HEK293 (cell line): ENCODE measurements around the gene SHC4.

Experiments used
- ATF2 ChIP-seq: fragments of 450-650 bp; formaldehyde crosslinking; IDR thresholded peaks from 2 replicates; pipeline ENCODE4 v1.5.1; 2016; ENCODE audit warnings: missing biosample characterization, missing genetic modification characterization, low read depth
- BCL11A ChIP-seq: fragments of 450-650 bp; formaldehyde crosslinking; IDR thresholded peaks from 2 replicates; pipeline ENCODE4 v1.5.1; 2016; ENCODE audit warnings: low read depth, missing biosample characterization, missing genetic modification characterization
- BCL6B ChIP-seq: fragments of 450-650 bp; formaldehyde crosslinking; IDR thresholded peaks from 2 replicates; pipeline ENCODE4 v1.5.1; 2017; ENCODE audit warnings: missing biosample characterization, missing genetic modification characterization
- GLIS1 ChIP-seq: fragments of 450-650 bp; formaldehyde crosslinking; IDR thresholded peaks from 2 replicates; pipeline ENCODE4 v1.5.1; 2016; ENCODE audit warnings: missing biosample characterization, missing genetic modification characterization
- KLF8 ChIP-seq: fragments of 450-650 bp; formaldehyde crosslinking; IDR thresholded peaks from 2 replicates; pipeline ENCODE4 v1.5.1; 2016; ENCODE audit warnings: missing biosample characterization, missing genetic modification characterization
- OVOL3 ChIP-seq: fragments of 450-650 bp; formaldehyde crosslinking; IDR thresholded peaks from 2 replicates; pipeline ENCODE4 v1.5.1; 2016; ENCODE audit warnings: missing biosample characterization, missing genetic modification characterization
- SP7 ChIP-seq: fragments of 450-650 bp; formaldehyde crosslinking; IDR thresholded peaks from 2 replicates; pipeline ENCODE4 v1.5.1; 2016; ENCODE audit warnings: missing biosample characterization, missing genetic modification characterization
- ZBTB26 ChIP-seq: fragments of 450-650 bp; formaldehyde crosslinking; optimal IDR thresholded peaks from 2 replicates; pipeline ENCODE3; 2016; ENCODE audit warnings: missing biosample characterization, mild to moderate bottlenecking, missing genetic modification characterization
- ZEB2 ChIP-seq: fragments of 450-650 bp; formaldehyde crosslinking; IDR thresholded peaks from 2 replicates; pipeline ENCODE4 v1.5.1; 2016; ENCODE audit warnings: missing biosample characterization, missing genetic modification characterization
- ZFP3 ChIP-seq: fragments of 450-650 bp; formaldehyde crosslinking; IDR thresholded peaks from 2 replicates; pipeline ENCODE4 v1.5.1; 2016; ENCODE audit warnings: low read depth, missing biosample characterization, missing genetic modification characterization
- ZNF10 ChIP-seq: fragments of 450-650 bp; formaldehyde crosslinking; IDR thresholded peaks from 2 replicates; pipeline ENCODE4 v1.5.1; 2017; ENCODE audit warnings: missing biosample characterization, missing genetic modification characterization
- ZNF114 ChIP-seq: fragments of 450-650 bp; formaldehyde crosslinking; IDR thresholded peaks from 2 replicates; pipeline ENCODE4 v1.5.0; 2017; ENCODE audit warnings: missing biosample characterization, missing genetic modification characterization
- ZNF132 ChIP-seq: fragments of 450-650 bp; formaldehyde crosslinking; IDR thresholded peaks from 2 replicates; pipeline ENCODE4 v1.5.1; 2017; ENCODE audit warnings: missing biosample characterization, missing genetic modification characterization, borderline replicate concordance
- ZNF133 ChIP-seq: fragments of 450-650 bp; formaldehyde crosslinking; IDR thresholded peaks from 2 replicates; pipeline ENCODE4 v1.5.1; 2016; ENCODE audit warnings: missing biosample characterization, missing genetic modification characterization
- ZNF155 ChIP-seq: fragments of 450-650 bp; formaldehyde crosslinking; IDR thresholded peaks from 2 replicates; pipeline ENCODE4 v1.5.1; 2016; ENCODE audit warnings: missing biosample characterization, missing genetic modification characterization
- ZNF16 ChIP-seq: fragments of 450-650 bp; formaldehyde crosslinking; IDR thresholded peaks from 2 replicates; pipeline ENCODE4 v1.5.1; 2016; ENCODE audit warnings: low read depth, missing biosample characterization, missing genetic modification characterization
- ZNF214 ChIP-seq: fragments of 450-650 bp; formaldehyde crosslinking; IDR thresholded peaks from 2 replicates; pipeline ENCODE4 v1.5.1; 2017; ENCODE audit warnings: missing biosample characterization, mild to moderate bottlenecking, missing genetic modification characterization, borderline replicate concordance
- ZNF335 ChIP-seq: fragments of 450-650 bp; formaldehyde crosslinking; conservative IDR thresholded peaks from 2 replicates; pipeline ENCODE4 v1.5.1; 2016; ENCODE audit warnings: missing biosample characterization, missing genetic modification characterization
- ZNF404 ChIP-seq: fragments of 450-650 bp; formaldehyde crosslinking; IDR thresholded peaks from 2 replicates; pipeline ENCODE4 v1.5.1; 2017; ENCODE audit warnings: missing biosample characterization, missing genetic modification characterization
- ZNF544 ChIP-seq: fragments of 450-650 bp; formaldehyde crosslinking; IDR thresholded peaks from 2 replicates; pipeline ENCODE4 v1.5.0; 2017; ENCODE audit warnings: missing biosample characterization, missing genetic modification characterization
- ZNF549 ChIP-seq: fragments of 450-650 bp; IDR thresholded peaks from 2 replicates; pipeline ENCODE4 v1.5.1; 2018; ENCODE audit warnings: missing biosample characterization, missing genetic modification characterization, mild to moderate bottlenecking, inconsistent platforms, moderate library complexity
- ZNF560 ChIP-seq: fragments of 450-650 bp; formaldehyde crosslinking; IDR thresholded peaks from 2 replicates; pipeline ENCODE4 v1.5.1; 2017; ENCODE audit warnings: missing biosample characterization, missing genetic modification characterization, borderline replicate concordance
- ZNF561 ChIP-seq: fragments of 450-650 bp; IDR thresholded peaks from 2 replicates; pipeline ENCODE4 v1.5.1; 2018; ENCODE audit warnings: missing biosample characterization, missing genetic modification characterization, borderline replicate concordance
- ZNF623 ChIP-seq: fragments of 450-650 bp; formaldehyde crosslinking; IDR thresholded peaks from 2 replicates; pipeline ENCODE4 v1.5.1; 2016; ENCODE audit warnings: missing biosample characterization, missing genetic modification characterization
- ZNF747 ChIP-seq: fragments of 450-650 bp; formaldehyde crosslinking; IDR thresholded peaks from 2 replicates; pipeline ENCODE4 v1.5.1; 2016; ENCODE audit warnings: missing biosample characterization, missing genetic modification characterization
- ZXDB ChIP-seq: fragments of 450-650 bp; formaldehyde crosslinking; IDR thresholded peaks from 2 replicates; pipeline ENCODE4 v1.5.1; 2016; ENCODE audit warnings: missing biosample characterization, missing genetic modification characterization
- TF ChIP-seq, protein P1 (sequence below): fragments of 450-650 bp; formaldehyde crosslinking; IDR thresholded peaks from 2 replicates; pipeline ENCODE4 v1.5.1; 2016; ENCODE audit warnings: missing biosample characterization, missing genetic modification characterization, borderline replicate concordance
- TF ChIP-seq, protein P2 (sequence below): fragments of 450-650 bp; formaldehyde crosslinking; IDR thresholded peaks from 2 replicates; pipeline ENCODE4 v1.5.1; 2016; ENCODE audit warnings: missing biosample characterization, missing genetic modification characterization
- TF ChIP-seq, protein P3 (sequence below): fragments of 450-650 bp; formaldehyde crosslinking; IDR thresholded peaks from 2 replicates; pipeline ENCODE4 v1.5.1; 2016; ENCODE audit warnings: missing biosample characterization, missing genetic modification characterization
- TF ChIP-seq, protein P4 (sequence below): fragments of 450-650 bp; formaldehyde crosslinking; IDR thresholded peaks from 2 replicates; pipeline ENCODE4 v1.5.1; 2016; ENCODE audit warnings: missing biosample characterization, missing genetic modification characterization

The SHC4 gene

DNA sequence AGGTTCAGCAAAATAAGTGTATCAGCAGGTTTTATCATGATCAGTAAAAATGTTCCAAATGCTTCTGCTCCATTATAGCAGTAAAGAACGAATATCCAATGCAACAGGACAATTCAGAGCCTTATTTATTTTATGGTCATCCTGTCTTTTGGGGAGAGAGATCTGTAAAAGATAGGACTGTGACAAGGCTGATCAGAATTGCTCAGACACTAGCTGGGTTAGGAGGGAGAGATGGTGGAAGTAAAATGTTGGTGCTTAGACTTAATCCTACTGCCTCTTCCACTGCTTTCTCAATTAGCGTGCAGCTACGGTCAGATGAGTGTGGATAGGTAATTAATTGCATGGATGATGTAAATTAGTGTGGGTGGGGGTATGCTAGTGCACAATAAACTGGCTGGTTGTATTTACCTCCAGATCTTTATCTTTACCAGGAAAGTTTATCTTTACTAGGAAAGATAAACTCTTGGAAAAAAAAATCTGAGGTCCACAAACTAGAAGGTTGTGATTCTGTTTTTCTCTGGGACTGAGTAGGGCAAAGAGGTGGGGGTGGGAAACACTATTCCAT lies 83.6 kb downstream of the SHC4 start (continued):
- TF ChIP-seq, protein P1, sequence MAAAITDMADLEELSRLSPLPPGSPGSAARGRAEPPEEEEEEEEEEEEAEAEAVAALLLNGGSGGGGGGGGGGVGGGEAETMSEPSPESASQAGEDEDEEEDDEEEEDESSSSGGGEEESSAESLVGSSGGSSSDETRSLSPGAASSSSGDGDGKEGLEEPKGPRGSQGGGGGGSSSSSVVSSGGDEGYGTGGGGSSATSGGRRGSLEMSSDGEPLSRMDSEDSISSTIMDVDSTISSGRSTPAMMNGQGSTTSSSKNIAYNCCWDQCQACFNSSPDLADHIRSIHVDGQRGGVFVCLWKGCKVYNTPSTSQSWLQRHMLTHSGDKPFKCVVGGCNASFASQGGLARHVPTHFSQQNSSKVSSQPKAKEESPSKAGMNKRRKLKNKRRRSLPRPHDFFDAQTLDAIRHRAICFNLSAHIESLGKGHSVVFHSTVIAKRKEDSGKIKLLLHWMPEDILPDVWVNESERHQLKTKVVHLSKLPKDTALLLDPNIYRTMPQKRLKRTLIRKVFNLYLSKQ (tag by site-specific recombination), result no peak
- no peak for TF ChIP-seq ZNF214 (tag by site-specific recombination)
- no peak for TF ChIP-seq ZNF560
- TF ChIP-seq KLF8, result no peak
- TF ChIP-seq ZNF16, result no peak
- TF ChIP-seq, protein P2, sequence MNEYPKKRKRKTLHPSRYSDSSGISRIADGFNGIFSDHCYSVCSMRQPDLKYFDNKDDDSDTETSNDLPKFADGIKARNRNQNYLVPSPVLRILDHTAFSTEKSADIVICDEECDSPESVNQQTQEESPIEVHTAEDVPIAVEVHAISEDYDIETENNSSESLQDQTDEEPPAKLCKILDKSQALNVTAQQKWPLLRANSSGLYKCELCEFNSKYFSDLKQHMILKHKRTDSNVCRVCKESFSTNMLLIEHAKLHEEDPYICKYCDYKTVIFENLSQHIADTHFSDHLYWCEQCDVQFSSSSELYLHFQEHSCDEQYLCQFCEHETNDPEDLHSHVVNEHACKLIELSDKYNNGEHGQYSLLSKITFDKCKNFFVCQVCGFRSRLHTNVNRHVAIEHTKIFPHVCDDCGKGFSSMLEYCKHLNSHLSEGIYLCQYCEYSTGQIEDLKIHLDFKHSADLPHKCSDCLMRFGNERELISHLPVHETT (tag by site-specific recombination), result peak; percentile 30; the same call in 1 of the 2 replicates
- no peak for TF ChIP-seq ATF2
- TF ChIP-seq ZNF747 (tag by site-specific recombination), result no peak
- TF ChIP-seq ZBTB26 (tag by site-specific recombination), result no peak
- 0 out of 2 replicates have a peak, but pooled peaks have one; percentile 32 for TF ChIP-seq ZEB2 (tag by site-specific recombination)
- peak; percentile 39; the same call in 1 of the 2 replicates for TF ChIP-seq OVOL3 (tag by site-specific recombination)
- peak; percentile 72 for TF ChIP-seq ZNF10 (tag by site-specific recombination)
- peak; percentile 72 for TF ChIP-seq GLIS1 (tag by site-specific recombination)
- TF ChIP-seq, protein P3, sequence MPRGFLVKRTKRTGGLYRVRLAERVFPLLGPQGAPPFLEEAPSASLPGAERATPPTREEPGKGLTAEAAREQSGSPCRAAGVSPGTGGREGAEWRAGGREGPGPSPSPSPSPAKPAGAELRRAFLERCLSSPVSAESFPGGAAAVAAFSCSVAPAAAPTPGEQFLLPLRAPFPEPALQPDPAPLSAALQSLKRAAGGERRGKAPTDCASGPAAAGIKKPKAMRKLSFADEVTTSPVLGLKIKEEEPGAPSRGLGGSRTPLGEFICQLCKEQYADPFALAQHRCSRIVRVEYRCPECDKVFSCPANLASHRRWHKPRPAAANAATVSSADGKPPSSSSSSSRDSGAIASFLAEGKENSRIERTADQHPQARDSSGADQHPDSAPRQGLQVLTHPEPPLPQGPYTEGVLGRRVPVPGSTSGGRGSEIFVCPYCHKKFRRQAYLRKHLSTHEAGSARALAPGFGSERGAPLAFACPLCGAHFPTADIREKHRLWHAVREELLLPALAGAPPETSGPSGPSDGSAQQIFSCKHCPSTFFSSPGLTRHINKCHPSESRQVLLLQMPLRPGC (tag by site-specific recombination), result peak; percentile 76
- TF ChIP-seq, protein P4, sequence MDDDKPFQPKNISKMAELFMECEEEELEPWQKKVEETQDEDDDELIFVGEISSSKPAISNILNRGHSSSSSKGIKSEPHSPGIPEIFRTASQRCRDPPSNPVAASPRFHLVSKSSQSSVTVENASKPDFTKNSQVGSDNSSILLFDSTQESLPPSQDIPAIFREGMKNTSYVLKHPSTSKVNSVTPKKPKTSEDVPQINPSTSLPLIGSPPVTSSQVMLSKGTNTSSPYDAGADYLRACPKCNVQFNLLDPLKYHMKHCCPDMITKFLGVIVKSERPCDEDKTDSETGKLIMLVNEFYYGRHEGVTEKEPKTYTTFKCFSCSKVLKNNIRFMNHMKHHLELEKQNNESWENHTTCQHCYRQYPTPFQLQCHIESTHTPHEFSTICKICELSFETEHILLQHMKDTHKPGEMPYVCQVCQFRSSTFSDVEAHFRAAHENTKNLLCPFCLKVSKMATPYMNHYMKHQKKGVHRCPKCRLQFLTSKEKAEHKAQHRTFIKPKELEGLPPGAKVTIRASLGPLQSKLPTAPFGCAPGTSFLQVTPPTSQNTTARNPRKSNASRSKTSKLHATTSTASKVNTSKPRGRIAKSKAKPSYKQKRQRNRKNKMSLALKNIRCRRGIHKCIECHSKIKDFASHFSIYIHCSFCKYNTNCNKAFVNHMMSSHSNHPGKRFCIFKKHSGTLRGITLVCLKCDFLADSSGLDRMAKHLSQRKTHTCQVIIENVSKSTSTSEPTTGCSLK (tag by site-specific recombination), result no peak
- no peak for TF ChIP-seq ZFP3 (tag by site-specific recombination)
- no peak for TF ChIP-seq ZNF335 (tag by site-specific recombination)
- no peak for TF ChIP-seq ZNF155 (tag by site-specific recombination)
- TF ChIP-seq ZNF561, result no peak
- 0 out of 2 replicates have a peak, but pooled peaks have one; percentile 43 for TF ChIP-seq BCL11A (tag by site-specific recombination)
- peak; percentile 57; the same call in 1 of the 2 replicates for TF ChIP-seq BCL6B
- TF ChIP-seq ZXDB, result peak; percentile 30
- no peak for TF ChIP-seq ZNF404 (tag by site-specific recombination)
- TF ChIP-seq ZNF623, result no peak
- peak; percentile 92 for TF ChIP-seq SP7 (tag by site-specific recombination)
- no peak for TF ChIP-seq ZNF133 (tag by site-specific recombination)
- TF ChIP-seq ZNF549 (tag by site-specific recombination), result no peak
- TF ChIP-seq ZNF114 (tag by site-specific recombination), result no peak
- no peak for TF ChIP-seq ZNF544
- no peak for TF ChIP-seq ZNF132
